OCI-LY7 (cell line): ENCODE measurements around the gene HMGCLL1. TPM values are rescaled to one million over a fixed set of nuclear protein-coding genes. Genes with fewer than 3 reads are reported as not detected.

Experiments used
- BruUV-seq: library from RNA; stranded (reverse); fragments of 400-500 nt; replicated peaks from 2 replicates; lab custom pipeline; 2021; lab: Mats Ljungman, UMichigan
- CTCF ChIA-PET: fragments of 300-600 bp; sonication (Branson Sonifier 250); formaldehyde crosslinking; loops from one replicate; lab custom pipeline; 2022; ENCODE audit warnings: antibody characterized with exemption; ENCODE audit not compliant: unreplicated experiment; lab: Charles Lee
- POLR2A ChIA-PET: fragments of 300-600 bp; sonication (Branson Sonifier 250); formaldehyde crosslinking; loops from one replicate; lab custom pipeline; 2022; ENCODE audit warnings: antibody characterized with exemption; lab: Charles Lee
- DNase-seq: peaks from one replicate; pipeline ENCODE4 v3.0.0-alpha.2; 2015; ENCODE audit warnings: low spot score
- H2AFZ ChIP-seq: fragments of 200-600 bp; sonication (generic), shearing (Covaris generic); 2 replicates; pipeline ENCODE4 v1.6.1; 2014; ENCODE audit warnings: mild to moderate bottlenecking, antibody characterized with exemption, low read length, moderate library complexity
- H3K27ac ChIP-seq: fragments of 200-600 bp; sonication (generic); 2 replicates; pipeline ENCODE4 v1.5.1; 2014; ENCODE audit warnings: mixed run types, low read depth, mild to moderate bottlenecking, moderate library complexity, low read length, inconsistent platforms; ENCODE audit not compliant: poor library complexity, severe bottlenecking
- H3K36me3 ChIP-seq: fragments of 200-600 bp; sonication (generic); 2 replicates; pipeline ENCODE4 v1.6.1; 2014; ENCODE audit warnings: mild to moderate bottlenecking, antibody characterized with exemption, low read length, moderate library complexity, mixed read lengths; ENCODE audit not compliant: insufficient read depth
- H3K4me1 ChIP-seq: fragments of 200-600 bp; sonication (generic); 2 replicates; pipeline ENCODE4 v1.5.1; 2014; ENCODE audit warnings: mild to moderate bottlenecking, low read length; ENCODE audit not compliant: insufficient read depth, poor library complexity, severe bottlenecking
- H3K4me2 ChIP-seq: fragments of 200-600 bp; sonication (generic); 2 replicates; pipeline ENCODE4 v1.6.1; 2014; ENCODE audit warnings: mild to moderate bottlenecking, low read length
- H3K4me3 ChIP-seq: fragments of 200-600 bp; sonication (generic); 2 replicates; pipeline ENCODE4 v1.5.1; 2014; ENCODE audit warnings: mild to moderate bottlenecking, low read depth, low read length; ENCODE audit not compliant: poor library complexity, severe bottlenecking
- H3K79me2 ChIP-seq: fragments of 200-600 bp; sonication (generic); 2 replicates; pipeline ENCODE4 v1.6.1; 2016; ENCODE audit warnings: low read depth, mild to moderate bottlenecking, low read length, moderate library complexity, mixed read lengths; ENCODE audit not compliant: insufficient read depth
- H3K9me2 ChIP-seq: fragments of 200-600 bp; sonication (generic); 2 replicates; pipeline ENCODE4 v1.6.1; 2016; ENCODE audit warnings: mild to moderate bottlenecking, low read length, mixed read lengths; ENCODE audit not compliant: insufficient read depth
- H3K9me3 ChIP-seq: fragments of 200-600 bp; sonication (generic); 2 replicates; pipeline ENCODE4 v1.6.1; 2014; ENCODE audit warnings: mild to moderate bottlenecking, mixed run types, low read length, mixed read lengths
- H4K20me1 ChIP-seq: fragments of 200-600 bp; sonication (generic); 2 replicates; pipeline ENCODE4 v1.6.1; 2014; ENCODE audit warnings: mild to moderate bottlenecking, antibody characterized with exemption, low read length, moderate library complexity, mixed read lengths; ENCODE audit not compliant: insufficient read depth
- CTCF ChIP-seq: fragments of 200-600 bp; sonication (generic); conservative IDR thresholded peaks from 2 replicates; pipeline ENCODE4 v1.5.1; 2014; ENCODE audit warnings: mild to moderate bottlenecking, antibody characterized with exemption, low read length, moderate library complexity, mixed read lengths
- EZH2phosphoT487 ChIP-seq: fragments of 200-600 bp; sonication (generic); IDR thresholded peaks from 2 replicates; pipeline ENCODE4 v1.6.1; 2018; ENCODE audit warnings: low read depth, borderline replicate concordance, mild to moderate bottlenecking, mixed run types, antibody characterized with exemption, low read length, moderate library complexity, mixed read lengths
- intact Hi-C: fragments of 100-400 bp; cut with micrococcal nuclease; formaldehyde crosslinking; loops from one replicate; pipeline ENCODE4 v1.10.0; 2022; ENCODE audit not compliant: unreplicated experiment
- total RNA-seq, 2 experiments: library from RNA; depleted of rRNA in 1 of 2; stranded (reverse); fragments of >200 nt in 1 of 2; shearing (Covaris generic) in 1 of 2; gene quantifications; 2 replicates each; pipeline ENCODE4 v1.2.3, GENCODE V29; 2014 to 2022

Gene HMGCLL1
- total RNA-seq, 2 experiments from 2014 or later = not detected

- Histone ChIP-seq H4K20me1 (no peaks in the 10 kb centered on the region), H3K4me2 (no peak overlapping the region), H3K9me2 (no peaks in the 10 kb centered on the region), H3K4me1 (no peaks in the 10 kb centered on the region), H2AFZ (no peak overlapping the region), H3K79me2 (no peaks in the 10 kb centered on the region), H3K27ac (no peak overlapping the region), H3K36me3 (no peaks in the 10 kb centered on the region), H3K4me3 (no peak overlapping the region), H3K9me3 (no peaks in the 10 kb centered on the region)
- POLR2A ChIA-PET = no interaction called here
- BruUV-seq = no TSS peak
- CTCF ChIA-PET = no interaction called here
- intact Hi-C loops = no loop called here
- TF ChIP-seq EZH2phosphoT487 (no peak), CTCF (no peak)
- DNase-seq = no peak
Measured at GRCh38 chr6:55474382-55474781, 104.6 kb downstream of the HMGCLL1 start.

- Histone ChIP-seq H3K4me2 (no peak overlapping the region), H4K20me1 (no peaks in the 10 kb centered on the region), H3K4me3 (no peak overlapping the region), H3K27ac (no peak overlapping the region), H3K79me2 (no peaks in the 10 kb centered on the region), H2AFZ (no peak overlapping the region), H3K36me3 (no peaks in the 10 kb centered on the region), H3K4me1 (no peaks in the 10 kb centered on the region), H3K9me3 (no peaks in the 10 kb centered on the region), H3K9me2 (no peaks in the 10 kb centered on the region)
- POLR2A ChIA-PET = no interaction called here
- no peak for TF ChIP-seq EZH2phosphoT487
- TF ChIP-seq CTCF = no peak
- no peak for DNase-seq
- CTCF ChIA-PET = no interaction called here
- BruUV-seq = no TSS peak
- intact Hi-C loops = no loop called here
Measured at GRCh38 chr6:55473722-55474121, 105.3 kb downstream of the HMGCLL1 start.

GRCh38 chr6:55469951-55470366 lies 109.0 kb downstream of the HMGCLL1 start:
- intact Hi-C loops = no loop called here
- no peaks in the 10 kb centered on the region for H3K36me3 ChIP-seq
- CTCF ChIA-PET = no interaction called here

More at GRCh38 chr6:55469951-55470366, 109.0 kb downstream of the HMGCLL1 start:
- no peak for DNase-seq
- no peak for TF ChIP-seq EZH2phosphoT487
- no peak for TF ChIP-seq CTCF
- POLR2A ChIA-PET = no interaction called here
- H4K20me1 ChIP-seq = no peaks in the 10 kb centered on the region
- no peaks in the 10 kb centered on the region for H3K79me2 ChIP-seq
- H3K4me2 ChIP-seq = no peak overlapping the region
- no peaks in the 10 kb centered on the region for H3K9me2 ChIP-seq
- no peaks in the 10 kb centered on the region for H3K9me3 ChIP-seq
- no peaks in the 10 kb centered on the region for H3K4me1 ChIP-seq
- no peak overlapping the region for H2AFZ ChIP-seq
- BruUV-seq = no TSS peak
- H3K27ac ChIP-seq = no peak overlapping the region
- H3K4me3 ChIP-seq = no peak overlapping the region
